Measurements from ENCODE around the gene DDAH1. TPM values are rescaled to one million over a fixed set of nuclear protein-coding genes. Genes with fewer than 3 reads are reported as not detected.

The DDAH1 gene
- total and polyA plus RNA-seq, 2 experiments from 2014 or later, result 9.1 to 15.5 TPM

DNA sequence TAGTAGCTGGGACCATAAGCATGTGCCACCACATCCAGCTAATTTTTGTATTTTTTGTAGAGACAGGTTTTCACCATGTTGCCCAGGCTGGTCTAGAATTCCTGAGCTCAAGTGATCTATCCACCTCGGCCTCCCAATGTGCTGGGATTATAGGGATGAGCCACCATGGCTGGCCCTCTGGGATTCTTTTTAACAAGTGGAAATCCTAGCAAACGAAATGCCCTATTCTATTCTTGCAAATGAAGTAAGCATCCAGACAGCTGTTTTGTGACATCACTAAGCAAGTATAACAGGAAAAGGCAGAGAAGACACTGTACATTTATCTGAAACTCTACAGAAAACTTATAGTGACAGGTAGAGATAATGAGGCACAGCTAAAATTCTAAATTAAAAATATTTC, 86.4 kb downstream of the DDAH1 start:
- Histone ChIP-seq H3K9me3 (ENCODE audit: low read depth) (no peaks in the 10 kb centered on the region), H3K4me3 (no peak overlapping the region), H3K27ac (no peak overlapping the region), H3K36me3 (no peaks in the 10 kb centered on the region), H3K4me1 (ENCODE audit: low read depth) (no peaks in the 10 kb centered on the region), H3K27me3 (no peaks in the 10 kb centered on the region)
- TF ChIP-seq CTCF (IDR thresholded peaks at IDR 0.05; ENCODE audit: low read depth, low read length), result no peak
- DNase-seq (ENCODE audit: low read depth in 1 of 2, low spot score in 1 of 2), result no peak

DNA sequence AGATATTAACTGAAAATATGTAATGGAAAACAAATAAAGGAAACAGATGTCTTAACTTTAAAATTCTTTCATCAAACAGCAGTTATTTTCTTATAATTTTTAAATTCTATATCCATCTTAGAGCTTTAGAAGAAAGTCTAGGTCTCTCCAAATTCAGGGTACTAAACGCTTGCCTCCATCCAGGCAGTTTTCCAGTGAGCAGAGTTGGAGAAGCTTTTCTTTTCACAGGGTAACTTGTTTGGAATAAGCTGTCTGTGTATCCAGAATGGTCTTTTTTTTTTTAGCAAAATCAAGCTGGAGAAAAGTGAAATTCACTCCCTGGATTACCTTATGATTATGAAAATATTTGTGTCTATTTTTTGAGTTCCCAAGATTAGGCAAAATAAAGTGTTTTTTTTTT, 88.6 kb downstream of the DDAH1 start:
- no peaks in the 10 kb centered on the region for H3K27me3 ChIP-seq
- H3K36me3 ChIP-seq, result no peaks in the 10 kb centered on the region
- TF ChIP-seq CTCF (IDR thresholded peaks at IDR 0.05; ENCODE audit: low read depth, low read length), result no peak
- no peak overlapping the region for H3K4me3 ChIP-seq
- H3K27ac ChIP-seq, result no peak overlapping the region
- H3K4me1 ChIP-seq (ENCODE audit: low read depth), result no peaks in the 10 kb centered on the region
- DNase-seq (ENCODE audit: low read depth in 1 of 2, low spot score in 1 of 2), result no peak
- no peaks in the 10 kb centered on the region for H3K9me3 ChIP-seq (ENCODE audit: low read depth)

GRCh38 chr1:85375493-85375892, 89.5 kb downstream of the DDAH1 start:
- Histone ChIP-seq H3K36me3 (no peaks in the 10 kb centered on the region), H3K9me3 (ENCODE audit: low read depth) (no peaks in the 10 kb centered on the region), H3K27ac (no peak overlapping the region), H3K4me3 (no peak overlapping the region), H3K27me3 (no peaks in the 10 kb centered on the region), H3K4me1 (ENCODE audit: low read depth) (no peaks in the 10 kb centered on the region)
- no peak for TF ChIP-seq CTCF (IDR thresholded peaks at IDR 0.05; ENCODE audit: low read depth, low read length)
- DNase-seq (ENCODE audit: low read depth in 1 of 2, low spot score in 1 of 2), result no peak

- H3K27ac ChIP-seq, result no peak overlapping the region
- no peaks in the 10 kb centered on the region for H3K36me3 ChIP-seq
- no peak for TF ChIP-seq CTCF (IDR thresholded peaks at IDR 0.05; ENCODE audit: low read depth, low read length)
- H3K9me3 ChIP-seq (ENCODE audit: low read depth), result no peaks in the 10 kb centered on the region
- no peaks in the 10 kb centered on the region for H3K27me3 ChIP-seq
- no peaks in the 10 kb centered on the region for H3K4me1 ChIP-seq (ENCODE audit: low read depth)
- DNase-seq (ENCODE audit: low read depth in 1 of 2, low spot score in 1 of 2), result peak in 1 of 2 donors; percentile 54
- H3K4me3 ChIP-seq, result no peak overlapping the region
These were observed 90.8 kb downstream of the DDAH1 start for GRCh38 chr1:85374160-85374559.

DNA sequence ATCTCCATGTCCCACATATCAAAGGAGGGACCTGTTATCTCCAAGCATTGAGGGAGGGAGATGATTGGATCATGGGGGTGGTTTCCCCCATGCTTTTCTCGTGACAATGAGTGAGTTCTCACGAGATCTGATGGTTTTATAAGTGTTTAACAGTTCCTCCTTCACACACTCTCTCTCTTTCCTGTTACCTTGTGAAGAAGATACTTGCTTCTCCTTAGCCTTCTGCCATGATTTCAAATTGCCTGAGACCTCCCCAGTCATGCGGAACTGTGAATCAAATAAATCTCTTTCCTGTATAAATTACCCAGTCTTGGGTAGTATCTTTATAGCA, 91.6 kb downstream of the DDAH1 start:
- no peak overlapping the region for H3K27ac ChIP-seq
- no peaks in the 10 kb centered on the region for H3K4me1 ChIP-seq (ENCODE audit: low read depth)
- no peaks in the 10 kb centered on the region for H3K9me3 ChIP-seq (ENCODE audit: low read depth)
- no peak for DNase-seq (ENCODE audit: low read depth in 1 of 2, low spot score in 1 of 2)
- no peak for TF ChIP-seq CTCF (IDR thresholded peaks at IDR 0.05; ENCODE audit: low read depth, low read length)
- no peaks in the 10 kb centered on the region for H3K27me3 ChIP-seq
- H3K4me3 ChIP-seq, result no peak overlapping the region
- H3K36me3 ChIP-seq, result no peaks in the 10 kb centered on the region

Data from cardiac muscle cell (in vitro differentiated cells and primary cell).